Muscle of leg (tissue), 11 donors: Measurements from ENCODE around the gene DOK4. TPM values are rescaled to one million over a fixed set of nuclear protein-coding genes. Genes with fewer than 3 reads are reported as not detected.
"Not testable (repeated sequence)": the region's sequence is repeated elsewhere in the genome, so short reads cannot be mapped to it uniquely, and the experiment has no call there.

ENCODE experiments used
- DNase-seq: peaks from one replicate; pipeline ENCODE4 v3.0.0; 2013
- H3K27ac ChIP-seq: one replicate; pipeline ENCODE4 v1.5.1; 2013; ENCODE audit warnings: mild to moderate bottlenecking, low read length, control low read depth
- H3K27me3 ChIP-seq: one replicate; pipeline ENCODE4 v1.6.1; 2013; ENCODE audit warnings: low read length; ENCODE audit not compliant: control insufficient read depth, insufficient read depth
- H3K36me3 ChIP-seq: one replicate; pipeline ENCODE4 v1.6.1; 2013; ENCODE audit warnings: low read length; ENCODE audit not compliant: control insufficient read depth, insufficient read depth
- H3K4me1 ChIP-seq: one replicate; pipeline ENCODE4 v1.6.1; 2013; ENCODE audit warnings: low read length; ENCODE audit not compliant: control insufficient read depth, insufficient read depth
- H3K4me3 ChIP-seq: one replicate; pipeline ENCODE4 v1.5.1; 2013; ENCODE audit warnings: low read length, control low read depth
- H3K9me3 ChIP-seq: replicated peaks from 2 replicates; pipeline ENCODE4 v1.6.1; 2013; ENCODE audit warnings: low read depth, low read length; ENCODE audit not compliant: control insufficient read depth
- WGBS: methylation state at CpG from one replicate; pipeline ENCODE4 v1.1.5; 2013; ENCODE audit warnings: missing lambda C conversion rate; ENCODE audit not compliant: insufficient coverage; 5-methylcytosine and 5-hydroxymethylcytosine counted together
- polyA plus RNA-seq, 8 donors: library from polyadenylated mRNA; unstranded; fragments of 120-200 nt; gene quantifications; one replicate each; pipeline versions ENCODE4 v1.2.1 to v1.2.3, GENCODE V29; 2013; ENCODE audit warnings: inconsistent platforms in 1 of 8, low replicate concordance in 1 of 8; ENCODE audit not compliant: insufficient read length in 8 of 8, insufficient read depth in 1 of 8
- total RNA-seq: library from RNA; stranded (reverse); fragments of 120-200 nt; gene quantifications from one replicate; pipeline ENCODE4 v1.2.4, GENCODE V29; 2013

Gene DOK4
- total and polyA plus RNA-seq, 9 donors = 6.8 to 14.9 (median 10.1) TPM

DNA sequence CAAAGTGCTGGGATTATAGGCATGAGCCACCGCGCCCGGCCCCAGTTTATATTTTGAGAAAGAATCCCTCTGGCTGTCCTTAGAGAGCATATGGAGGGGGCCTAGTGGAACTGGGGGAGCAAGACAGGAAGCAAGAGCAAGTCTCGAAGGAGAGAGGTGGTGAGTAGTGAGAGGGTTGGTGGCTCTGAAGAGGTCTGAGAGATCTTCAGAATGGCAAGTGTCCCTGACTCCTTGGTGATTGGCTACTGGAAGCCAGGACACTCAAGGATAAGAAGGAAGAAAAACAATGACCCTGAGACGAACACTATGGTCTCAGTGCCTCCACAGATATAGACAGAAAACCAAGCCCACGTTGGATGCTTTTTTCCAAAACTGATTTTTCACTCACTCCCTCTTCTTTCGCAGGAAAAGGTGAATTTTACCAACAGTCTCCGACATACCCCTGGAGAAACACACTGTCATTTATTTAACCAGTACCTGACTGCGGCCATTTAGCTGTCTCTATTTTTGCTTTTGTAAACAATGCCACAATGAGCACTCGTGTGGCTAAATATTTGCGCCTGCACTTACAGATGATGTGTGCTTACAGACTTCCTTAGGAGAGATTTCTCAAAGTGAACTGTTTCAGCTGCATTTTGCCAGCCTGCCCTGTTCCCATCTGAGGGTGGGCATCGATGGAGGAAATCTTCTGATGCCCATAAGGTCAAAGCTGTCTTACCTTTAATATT lies 15.9 kb upstream of the DOK4 start:
- DNase-seq = no peak
- Histone ChIP-seq H3K27ac (no peak overlapping the region), H3K4me1 (peaks cover 8% of the 10 kb centered on the region), H3K4me3 (no peak overlapping the region), H3K27me3 (peaks cover 10% of the 10 kb centered on the region), H3K36me3 (no peaks in the 10 kb centered on the region), H3K9me3 (no peaks in the 10 kb centered on the region)
- 70% methylated on average over 10 of the region's 12 CpGs for WGBS

DNA sequence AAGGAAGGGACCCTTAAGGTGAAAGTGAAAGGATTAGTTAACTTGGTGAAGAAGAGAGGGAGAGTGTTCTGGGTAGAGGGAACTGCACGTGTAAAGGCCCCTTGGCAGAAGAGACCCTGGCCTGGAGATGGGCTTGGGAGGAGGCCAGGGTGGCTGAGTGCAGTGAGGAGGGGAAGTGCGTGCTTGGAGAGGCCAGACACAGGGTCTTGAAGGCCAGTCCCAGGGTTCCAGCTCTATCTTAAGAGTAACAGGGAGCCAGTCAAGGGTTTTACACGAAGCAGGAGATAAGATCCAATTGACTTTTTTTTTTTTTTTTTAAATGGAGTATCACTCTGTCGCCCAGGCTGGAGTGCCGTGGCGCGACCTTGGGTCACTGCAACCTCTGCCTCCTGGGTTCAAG lies 15.2 kb upstream of the DOK4 start:
- no peak for DNase-seq
- Histone ChIP-seq H3K36me3 (no peaks in the 10 kb centered on the region), H3K27me3 (peaks cover 10% of the 10 kb centered on the region), H3K4me1 (peaks cover 8% of the 10 kb centered on the region), H3K27ac (no peak overlapping the region), H3K9me3 (no peaks in the 10 kb centered on the region), H3K4me3 (no peak overlapping the region)
- 48% methylated on average over 3 of the region's 7 CpGs for WGBS

- no peak overlapping the region for H3K27ac ChIP-seq
- no peak for DNase-seq
- H3K4me1 ChIP-seq = peaks cover 8% of the 10 kb centered on the region
- H3K9me3 ChIP-seq = no peaks in the 10 kb centered on the region
- 38% methylated on average over 3 of the region's 9 CpGs for WGBS
- H3K4me3 ChIP-seq = no peak overlapping the region
- peaks cover 10% of the 10 kb centered on the region for H3K27me3 ChIP-seq
- no peaks in the 10 kb centered on the region for H3K36me3 ChIP-seq
Measured at GRCh38 chr16:57500578-57501111, 14.4 kb upstream of the DOK4 start.

DNA sequence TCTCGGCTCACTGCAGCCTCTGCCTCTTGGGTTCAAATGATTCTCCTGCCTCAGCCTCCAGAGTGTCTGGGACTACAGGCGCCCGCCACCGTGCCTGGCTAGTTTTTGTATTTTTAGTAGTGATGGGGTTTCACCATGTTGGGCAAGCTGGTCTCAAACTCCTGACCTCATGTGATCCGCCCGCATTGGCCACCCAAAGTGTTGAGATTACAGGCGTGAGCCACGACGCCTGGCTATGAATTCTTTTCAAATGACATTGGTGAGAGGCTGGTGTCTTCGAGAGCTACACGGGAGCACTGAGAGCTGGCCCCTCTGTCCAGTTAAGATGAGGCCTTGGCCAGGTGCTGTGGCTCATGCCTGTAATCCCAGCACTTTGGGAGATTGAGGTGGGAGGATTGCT lies 13.6 kb upstream of the DOK4 start:
- not testable (repeated sequence) for H3K36me3 ChIP-seq, H3K4me1 ChIP-seq, DNase-seq, H3K27ac ChIP-seq, H3K4me3 ChIP-seq, H3K9me3 ChIP-seq
- WGBS = 93% methylated on average over 6 of the region's 11 CpGs
- peaks cover 10% of the 10 kb centered on the region for H3K27me3 ChIP-seq

GRCh38 chr16:57498031-57498430 lies 11.7 kb upstream of the DOK4 start:
- H3K4me1 ChIP-seq = no peaks in the 10 kb centered on the region
- WGBS = no CpG with 5 or more reads among the region's 4 CpGs
- no peak for DNase-seq

DNA sequence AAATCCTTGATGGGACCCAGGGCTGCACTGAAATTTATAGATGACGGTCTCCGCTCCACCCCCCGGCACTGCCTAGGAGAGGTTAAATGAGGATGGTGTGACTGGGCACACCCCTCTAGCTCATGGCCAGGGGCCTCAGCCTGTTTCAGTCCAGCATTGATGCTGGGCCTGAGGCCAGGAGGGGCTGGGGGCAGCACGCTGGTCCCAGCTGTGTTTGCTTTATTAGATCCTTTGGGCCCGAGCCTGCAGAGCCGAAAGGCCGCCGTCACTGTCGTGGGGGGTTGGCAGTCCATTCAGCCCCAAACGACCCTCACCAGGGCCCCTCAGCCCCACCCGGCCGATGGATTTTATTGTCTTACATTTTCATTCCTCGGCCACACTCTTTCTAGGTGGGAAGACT lies 10.8 kb upstream of the DOK4 start:
- H3K4me3 ChIP-seq = no peak overlapping the region
- no peak overlapping the region for H3K27ac ChIP-seq
- H3K36me3 ChIP-seq = no peaks in the 10 kb centered on the region
- no peaks in the 10 kb centered on the region for H3K9me3 ChIP-seq
- H3K4me1 ChIP-seq = no peaks in the 10 kb centered on the region
- DNase-seq = no peak
- peaks cover 7% of the 10 kb centered on the region for H3K27me3 ChIP-seq
- WGBS = 39% methylated on average over 12 of the region's 13 CpGs

More at GRCh38 chr16:57498031-57498430, 11.7 kb upstream of the DOK4 start:
- Histone ChIP-seq H3K27ac (no peak overlapping the region), H3K36me3 (no peaks in the 10 kb centered on the region), H3K4me3 (no peak overlapping the region), H3K9me3 (no peaks in the 10 kb centered on the region), H3K27me3 (peaks cover 7% of the 10 kb centered on the region)

DNA sequence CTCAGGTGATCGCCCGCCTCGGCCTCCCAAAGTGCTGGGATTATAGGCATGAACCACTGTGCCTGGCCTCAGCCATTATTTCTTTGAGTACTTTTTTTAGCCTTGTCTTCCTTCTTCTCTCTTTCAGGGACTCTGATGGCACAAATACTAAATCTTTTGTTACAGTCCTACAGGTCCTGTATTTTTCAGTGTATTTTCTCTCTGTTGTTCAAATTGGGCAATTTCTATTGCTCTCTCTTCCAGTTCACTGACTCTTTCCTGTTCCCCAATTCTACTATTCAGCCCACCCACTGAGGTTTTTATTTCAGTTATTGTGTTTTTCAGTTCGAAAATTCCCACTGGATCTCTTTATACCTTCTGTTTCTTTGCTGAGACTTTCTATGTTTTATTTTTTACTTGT lies 7.5 kb upstream of the DOK4 start:
- 89% methylated on average over 3 of the region's 4 CpGs for WGBS
- Histone ChIP-seq H3K27me3 (peaks cover 3% of the 10 kb centered on the region), H3K4me1 (no peaks in the 10 kb centered on the region), H3K27ac (no peak overlapping the region), H3K36me3 (no peaks in the 10 kb centered on the region), H3K4me3 (no peak overlapping the region), H3K9me3 (no peaks in the 10 kb centered on the region)
- no peak for DNase-seq

DNA sequence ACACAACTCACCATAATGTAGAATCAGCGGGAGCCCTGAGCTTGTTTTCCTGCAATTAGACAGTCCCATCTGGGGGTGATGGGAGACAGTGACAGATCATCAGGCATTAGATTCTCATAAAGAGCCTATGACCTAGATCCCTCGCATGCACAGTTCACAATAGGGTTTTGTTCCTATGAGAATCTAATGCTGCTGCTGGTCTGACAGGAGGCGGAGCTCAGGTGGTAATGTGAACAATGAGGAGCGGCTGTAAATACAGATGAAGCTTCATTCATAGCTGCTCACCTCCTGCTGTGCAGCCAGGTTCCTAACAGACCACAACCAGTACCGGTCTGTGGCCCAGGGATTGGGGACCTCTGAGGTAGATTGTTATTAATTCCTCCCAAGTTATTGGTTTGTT lies 2.9 kb upstream of the DOK4 start:
- Histone ChIP-seq H3K9me3 (no peaks in the 10 kb centered on the region), H3K36me3 (no peaks in the 10 kb centered on the region), H3K4me3 (no peak overlapping the region), H3K27me3 (peaks cover 6% of the 10 kb centered on the region), H3K27ac (no peak overlapping the region), H3K4me1 (peaks cover 20% of the 10 kb centered on the region)
- WGBS = 90% methylated on average over 2 of the region's 5 CpGs
- DNase-seq = no peak

DNA sequence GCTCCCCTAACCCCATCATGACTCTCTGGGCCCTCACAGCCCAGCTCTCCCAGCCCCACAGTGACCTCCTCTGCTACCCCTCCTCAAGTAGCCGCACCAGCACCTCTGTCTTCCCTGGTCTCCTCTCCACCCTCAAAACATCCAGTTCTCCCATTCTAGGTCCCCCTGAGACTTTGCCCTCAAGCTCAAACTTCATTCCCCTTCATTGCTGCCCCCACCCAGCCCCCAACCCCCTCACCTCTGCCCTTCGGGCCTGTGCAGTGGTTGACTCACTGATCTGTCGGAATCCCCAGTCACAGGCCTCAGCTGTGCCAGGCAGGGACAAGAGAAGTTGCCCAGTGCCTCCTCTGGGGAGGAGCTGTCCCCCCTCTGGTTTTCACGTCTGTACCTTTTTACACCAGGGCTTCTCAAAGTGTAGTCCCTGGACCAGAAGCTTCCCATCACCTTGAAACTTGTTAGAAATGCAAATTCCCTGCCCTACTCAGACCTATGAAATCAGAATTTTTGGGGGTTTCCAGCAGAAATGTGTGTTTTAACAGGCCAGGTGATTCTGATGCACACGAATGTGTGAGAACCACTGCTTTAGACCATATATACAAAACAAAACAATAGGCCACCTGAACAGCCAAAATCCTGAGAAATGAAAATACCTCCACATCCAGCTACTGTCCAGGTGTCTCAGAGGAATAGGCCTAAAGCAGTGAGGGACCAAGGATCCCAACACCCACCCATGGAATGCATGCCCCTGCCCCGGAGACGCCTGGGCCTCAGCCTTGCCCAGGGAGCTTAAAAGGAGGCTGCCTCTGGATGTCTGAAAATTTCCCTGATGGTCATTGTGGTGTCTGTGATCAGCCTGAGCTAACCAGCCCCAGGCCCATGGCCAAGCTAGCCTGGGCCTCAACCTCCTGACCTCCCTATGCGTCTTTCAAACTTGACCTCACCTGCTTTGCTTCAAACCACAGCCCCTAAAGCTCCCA lies 853 bp upstream of the DOK4 start:
- Histone ChIP-seq H3K4me3 (peak overlapping the region; percentile 32), H3K4me1 (peaks cover 20% of the 10 kb centered on the region), H3K27ac (no peak overlapping the region), H3K9me3 (no peaks in the 10 kb centered on the region), H3K27me3 (peaks cover 6% of the 10 kb centered on the region), H3K36me3 (no peaks in the 10 kb centered on the region)
- 78% methylated on average over 7 of the region's 8 CpGs for WGBS
- DNase-seq = no peak
